ENCODE measurements around the gene CA9.

CA9 gene

GRCh38 chr9:35675204-35675603 lies 1.5 kb downstream of the CA9 start:
- Histone ChIP-seq H3K4me1 (ENCODE audit: insufficient read depth, low read length, poor library complexity, severe bottlenecking) (no peaks in the 10 kb centered on the region), H4K20me1 (ENCODE audit: insufficient read depth, low read length, poor library complexity, severe bottlenecking) (no peaks in the 10 kb centered on the region), H3K9me3 (ENCODE audit: insufficient read depth, low read depth, low read length) (no peaks in the 10 kb centered on the region), H3K9ac (ENCODE audit: low read depth, low read length, poor library complexity, severe bottlenecking) (no peak overlapping the region), H3K4me3 (ENCODE audit: low read length, poor library complexity, severe bottlenecking) (no peak overlapping the region), H3K79me2 (ENCODE audit: insufficient read depth, low read length) (no peaks in the 10 kb centered on the region), H3K27me3 (ENCODE audit: insufficient read depth, low read length, poor library complexity, severe bottlenecking) (no peaks in the 10 kb centered on the region), H3F3A (ENCODE audit: low read depth) (no peaks in the 10 kb centered on the region), H3K36me3 (ENCODE audit: insufficient read depth, low read length) (no peaks in the 10 kb centered on the region), H3K9me2 (replicated peaks; ENCODE audit: low read depth, low read length) (no peaks in the 10 kb centered on the region), H3K4me2 (ENCODE audit: low read depth, low read length, poor library complexity, severe bottlenecking) (no peak overlapping the region), H2AFZ (ENCODE audit: low read length) (no peak overlapping the region)
- no peak for TF ChIP-seq EZH2phosphoT487 (IDR thresholded peaks at IDR 0.05; ENCODE audit: borderline replicate concordance)
- TF ChIP-seq, protein P1, sequence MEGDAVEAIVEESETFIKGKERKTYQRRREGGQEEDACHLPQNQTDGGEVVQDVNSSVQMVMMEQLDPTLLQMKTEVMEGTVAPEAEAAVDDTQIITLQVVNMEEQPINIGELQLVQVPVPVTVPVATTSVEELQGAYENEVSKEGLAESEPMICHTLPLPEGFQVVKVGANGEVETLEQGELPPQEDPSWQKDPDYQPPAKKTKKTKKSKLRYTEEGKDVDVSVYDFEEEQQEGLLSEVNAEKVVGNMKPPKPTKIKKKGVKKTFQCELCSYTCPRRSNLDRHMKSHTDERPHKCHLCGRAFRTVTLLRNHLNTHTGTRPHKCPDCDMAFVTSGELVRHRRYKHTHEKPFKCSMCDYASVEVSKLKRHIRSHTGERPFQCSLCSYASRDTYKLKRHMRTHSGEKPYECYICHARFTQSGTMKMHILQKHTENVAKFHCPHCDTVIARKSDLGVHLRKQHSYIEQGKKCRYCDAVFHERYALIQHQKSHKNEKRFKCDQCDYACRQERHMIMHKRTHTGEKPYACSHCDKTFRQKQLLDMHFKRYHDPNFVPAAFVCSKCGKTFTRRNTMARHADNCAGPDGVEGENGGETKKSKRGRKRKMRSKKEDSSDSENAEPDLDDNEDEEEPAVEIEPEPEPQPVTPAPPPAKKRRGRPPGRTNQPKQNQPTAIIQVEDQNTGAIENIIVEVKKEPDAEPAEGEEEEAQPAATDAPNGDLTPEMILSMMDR (conservative IDR thresholded peaks at IDR 0.05; ENCODE audit: low read length) = no peak

DNA sequence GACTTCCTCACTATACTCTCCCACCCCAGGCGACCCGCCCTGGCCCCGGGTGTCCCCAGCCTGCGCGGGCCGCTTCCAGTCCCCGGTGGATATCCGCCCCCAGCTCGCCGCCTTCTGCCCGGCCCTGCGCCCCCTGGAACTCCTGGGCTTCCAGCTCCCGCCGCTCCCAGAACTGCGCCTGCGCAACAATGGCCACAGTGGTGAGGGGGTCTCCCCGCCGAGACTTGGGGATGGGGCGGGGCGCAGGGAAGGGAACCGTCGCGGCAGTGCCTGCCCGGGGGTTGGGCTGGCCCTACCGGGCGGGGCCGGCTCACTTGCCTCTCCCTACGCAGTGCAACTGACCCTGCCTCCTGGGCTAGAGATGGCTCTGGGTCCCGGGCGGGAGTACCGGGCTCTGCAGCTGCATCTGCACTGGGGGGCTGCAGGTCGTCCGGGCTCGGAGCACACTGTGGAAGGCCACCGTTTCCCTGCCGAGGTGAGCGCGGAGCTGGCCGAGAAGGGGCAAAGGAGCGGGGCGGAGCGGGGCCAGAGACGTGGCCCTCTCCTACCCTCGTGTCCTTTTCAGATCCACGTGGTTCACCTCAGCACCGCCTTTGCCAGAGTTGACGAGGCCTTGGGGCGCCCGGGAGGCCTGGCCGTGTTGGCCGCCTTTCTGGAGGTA lies 2.1 kb downstream of the CA9 start:
- no peaks in the 10 kb centered on the region for H4K20me1 ChIP-seq (ENCODE audit: insufficient read depth, low read length, poor library complexity, severe bottlenecking)
- no peaks in the 10 kb centered on the region for H3K4me1 ChIP-seq (ENCODE audit: insufficient read depth, low read length, poor library complexity, severe bottlenecking)
- TF ChIP-seq, protein P1 (conservative IDR thresholded peaks at IDR 0.05; ENCODE audit: low read length) = no peak
- TF ChIP-seq EZH2phosphoT487 (IDR thresholded peaks at IDR 0.05; ENCODE audit: borderline replicate concordance) = no peak
- no peak overlapping the region for H2AFZ ChIP-seq (ENCODE audit: low read length)
- H3K36me3 ChIP-seq (ENCODE audit: insufficient read depth, low read length) = no peaks in the 10 kb centered on the region
- no peaks in the 10 kb centered on the region for H3F3A ChIP-seq (ENCODE audit: low read depth)
- no peaks in the 10 kb centered on the region for H3K27me3 ChIP-seq (ENCODE audit: insufficient read depth, low read length, poor library complexity, severe bottlenecking)
- no peak overlapping the region for H3K4me3 ChIP-seq (ENCODE audit: low read length, poor library complexity, severe bottlenecking)
- H3K9ac ChIP-seq (ENCODE audit: low read depth, low read length, poor library complexity, severe bottlenecking) = no peak overlapping the region
- H3K4me2 ChIP-seq (ENCODE audit: low read depth, low read length, poor library complexity, severe bottlenecking) = no peak overlapping the region
- H3K9me2 ChIP-seq (replicated peaks; ENCODE audit: low read depth, low read length) = no peaks in the 10 kb centered on the region
- no peaks in the 10 kb centered on the region for H3K9me3 ChIP-seq (ENCODE audit: insufficient read depth, low read depth, low read length)
- no peaks in the 10 kb centered on the region for H3K79me2 ChIP-seq (ENCODE audit: insufficient read depth, low read length)

DNA sequence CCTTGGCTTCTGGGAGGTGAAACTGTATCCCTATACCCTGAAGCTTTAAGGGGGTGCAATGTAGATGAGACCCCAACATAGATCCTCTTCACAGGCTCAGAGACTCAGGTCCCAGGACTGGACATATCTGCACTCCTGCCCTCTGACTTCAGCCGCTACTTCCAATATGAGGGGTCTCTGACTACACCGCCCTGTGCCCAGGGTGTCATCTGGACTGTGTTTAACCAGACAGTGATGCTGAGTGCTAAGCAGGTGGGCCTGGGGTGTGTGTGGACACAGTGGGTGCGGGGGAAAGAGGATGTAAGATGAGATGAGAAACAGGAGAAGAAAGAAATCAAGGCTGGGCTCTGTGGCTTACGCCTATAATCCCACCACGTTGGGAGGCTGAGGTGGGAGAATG lies 5.4 kb downstream of the CA9 start:
- H3K4me2 ChIP-seq (ENCODE audit: low read depth, low read length, poor library complexity, severe bottlenecking) = no peak overlapping the region
- H3K36me3 ChIP-seq (ENCODE audit: insufficient read depth, low read length) = no peaks in the 10 kb centered on the region
- H4K20me1 ChIP-seq (ENCODE audit: insufficient read depth, low read length, poor library complexity, severe bottlenecking) = no peaks in the 10 kb centered on the region
- H3K9ac ChIP-seq (ENCODE audit: low read depth, low read length, poor library complexity, severe bottlenecking) = no peak overlapping the region
- no peaks in the 10 kb centered on the region for H3K79me2 ChIP-seq (ENCODE audit: insufficient read depth, low read length)
- no peaks in the 10 kb centered on the region for H3K9me3 ChIP-seq (ENCODE audit: insufficient read depth, low read depth, low read length)
- H2AFZ ChIP-seq (ENCODE audit: low read length) = no peak overlapping the region
- no peak for TF ChIP-seq EZH2phosphoT487 (IDR thresholded peaks at IDR 0.05; ENCODE audit: borderline replicate concordance)
- TF ChIP-seq, protein P1 (conservative IDR thresholded peaks at IDR 0.05; ENCODE audit: low read length) = no peak
- H3K27me3 ChIP-seq (ENCODE audit: insufficient read depth, low read length, poor library complexity, severe bottlenecking) = no peaks in the 10 kb centered on the region
- H3F3A ChIP-seq (ENCODE audit: low read depth) = no peaks in the 10 kb centered on the region
- H3K9me2 ChIP-seq (replicated peaks; ENCODE audit: low read depth, low read length) = no peaks in the 10 kb centered on the region
- no peaks in the 10 kb centered on the region for H3K4me1 ChIP-seq (ENCODE audit: insufficient read depth, low read length, poor library complexity, severe bottlenecking)
- no peak overlapping the region for H3K4me3 ChIP-seq (ENCODE audit: low read length, poor library complexity, severe bottlenecking)
